SK-N-SH (cell line): ENCODE results near the gene SH3PXD2A. TPM values are rescaled to one million over a fixed set of nuclear protein-coding genes. Genes with fewer than 3 reads are reported as not detected.

Source experiments
- CTCF ChIA-PET: fragments of 300-600, 350-600 bp; formaldehyde crosslinking; extraction: SDS; loops from one replicate; lab custom pipeline; 2021; lab: Yijun Ruan, JAX
- POLR2A ChIA-PET: fragments of 350-600 bp; sonication (Branson Sonifier 250); formaldehyde crosslinking; extraction: SDS; loops from one replicate; lab custom pipeline; 2020; ENCODE audit warnings: antibody characterized with exemption, inconsistent platforms; lab: Yijun Ruan, JAX
- DNase-seq: peaks from one replicate; pipeline ENCODE4 v3.0.0; 2012
- H2AFZ ChIP-seq: fragments of 200-600 bp; sonication (generic); 2 replicates; pipeline ENCODE4 v1.8.1; 2016; ENCODE audit warnings: antibody characterized with exemption, mild to moderate bottlenecking, low read depth
- H3F3A ChIP-seq: fragments of 200-600 bp; sonication (generic); replicated peaks from 2 replicates; pipeline ENCODE3; 2016; ENCODE audit warnings: antibody characterized with exemption, mild to moderate bottlenecking; ENCODE audit not compliant: insufficient read depth
- H3K27ac ChIP-seq, 2 experiments: fragments of 200-500 bp in 1 of 2; fragments of 200-600 bp in 1 of 2; sonication (Bioruptor generic) in 1 of 2; sonication (generic), shearing (Covaris generic) in 1 of 2; 2 replicates each; pipeline versions ENCODE4 v1.5.1 to v1.6.1; 2014 to 2016; ENCODE audit warnings: low read depth in 2 of 2, inconsistent platforms in 1 of 2, low read length in 1 of 2, mild to moderate bottlenecking in 1 of 2, mixed read lengths in 1 of 2
- H3K27me3 ChIP-seq: fragments of 200-600 bp; sonication (generic), shearing (Covaris generic); 2 replicates; pipeline ENCODE4 v1.6.1; 2016; ENCODE audit warnings: mixed run types; ENCODE audit not compliant: insufficient read depth
- H3K36me3 ChIP-seq, 2 experiments: fragments of 200-500 bp in 1 of 2; fragments of 200-600 bp in 1 of 2; sonication (Bioruptor generic) in 1 of 2; sonication (generic) in 1 of 2; replicated peaks in 1 of 2; 2 replicates each; pipeline versions ENCODE3 to v1.5.1; 2014 to 2016; ENCODE audit warnings: low read length in 1 of 2, mild to moderate bottlenecking in 1 of 2; ENCODE audit not compliant: insufficient read depth in 2 of 2, control insufficient read depth in 1 of 2
- H3K4me1 ChIP-seq, 2 experiments: fragments of 200-500 bp in 1 of 2; fragments of 200-600 bp in 1 of 2; sonication (Bioruptor generic) in 1 of 2; sonication (generic), shearing (Covaris generic) in 1 of 2; 2 replicates each; pipeline versions ENCODE4 v1.5.1 to v1.6.1; 2014 to 2016; ENCODE audit warnings: low read depth in 1 of 2, low read length in 1 of 2, mixed run types in 1 of 2; ENCODE audit not compliant: insufficient read depth in 2 of 2, control insufficient read depth in 1 of 2
- H3K4me2 ChIP-seq: fragments of 200-600 bp; sonication (generic), shearing (Covaris generic); 2 replicates; pipeline ENCODE4 v1.6.1; 2017; ENCODE audit warnings: mixed run types
- H3K4me3 ChIP-seq, 2 experiments: fragments of 200-500 bp in 1 of 2; fragments of 200-600 bp in 1 of 2; sonication (Bioruptor generic) in 1 of 2; sonication (generic), shearing (Covaris generic) in 1 of 2; 2 replicates each; pipeline versions ENCODE4 v1.5.1 to v1.8.1; 2014 to 2016; ENCODE audit warnings: low read depth in 2 of 2, inconsistent platforms in 1 of 2, low read length in 1 of 2, mild to moderate bottlenecking in 1 of 2, mixed read lengths in 1 of 2, moderate library complexity in 1 of 2
- H3K79me2 ChIP-seq: fragments of 200-600 bp; sonication (generic); 2 replicates; pipeline ENCODE4 v1.8.1; 2017; ENCODE audit warnings: mild to moderate bottlenecking; ENCODE audit not compliant: insufficient read depth
- H3K9ac ChIP-seq: fragments of 200-600 bp; sonication (generic); 2 replicates; pipeline ENCODE4 v1.6.1; 2017; ENCODE audit warnings: mixed run types
- H3K9me2 ChIP-seq: fragments of 200-600 bp; sonication (generic); 2 replicates; pipeline ENCODE4 v1.6.1; 2017; ENCODE audit warnings: mixed run types
- H3K9me3 ChIP-seq: fragments of 200-600 bp; sonication (generic); 2 replicates; pipeline ENCODE4 v1.6.1; 2017; ENCODE audit warnings: mixed run types, mild to moderate bottlenecking, moderate library complexity
- H4K20me1 ChIP-seq: fragments of 200-600 bp; sonication (generic); 2 replicates; pipeline ENCODE4 v1.6.1; 2017; ENCODE audit warnings: mild to moderate bottlenecking, mixed run types; ENCODE audit not compliant: insufficient read depth
- CHD2 ChIP-seq: fragments of 150-350 bp; IDR thresholded peaks from 2 replicates; pipeline ENCODE4 v1.6.1; 2018; ENCODE audit warnings: low read length; ENCODE audit not compliant: partially characterized antibody
- EZH2phosphoT487 ChIP-seq: fragments of 200-600 bp; sonication (generic); IDR thresholded peaks from 2 replicates; pipeline ENCODE4 v1.6.1; 2017; ENCODE audit warnings: low read depth, mixed run types, mild to moderate bottlenecking, antibody characterized with exemption, moderate library complexity, borderline replicate concordance
- JUND ChIP-seq: IDR thresholded peaks from 2 replicates; pipeline ENCODE4 v1.4.0; 2012
- MXI1 ChIP-seq: IDR thresholded peaks from 2 replicates; pipeline ENCODE4 v1.6.1; 2012; ENCODE audit warnings: mild to moderate bottlenecking, low read depth, low read length, improper control_type of control experiment
- NFIC ChIP-seq: IDR thresholded peaks from 2 replicates; pipeline ENCODE4 v1.4.0; 2012; ENCODE audit warnings: borderline replicate concordance
- RCOR1 ChIP-seq: fragments of 150-350 bp; IDR thresholded peaks from 2 replicates; pipeline ENCODE4 v1.6.1; 2017; ENCODE audit warnings: antibody characterized with exemption, low read length
- RFX5 ChIP-seq: IDR thresholded peaks from 2 replicates; pipeline ENCODE4 v1.6.1; 2012; ENCODE audit warnings: mild to moderate bottlenecking, improper control_type of control experiment, low read length
- RXRA ChIP-seq: IDR thresholded peaks from 2 replicates; pipeline ENCODE4 v1.4.0; 2012; ENCODE audit warnings: low read depth, mild to moderate bottlenecking, borderline replicate concordance
- SMC3 ChIP-seq: IDR thresholded peaks from 2 replicates; pipeline ENCODE4 v1.6.1; 2012; ENCODE audit warnings: low read depth, low read length, improper control_type of control experiment
- YY1 ChIP-seq: IDR thresholded peaks from 2 replicates; pipeline ENCODE4 v1.4.0; 2012; ENCODE audit warnings: low read depth, mild to moderate bottlenecking
- WGBS: methylation state at CpG from one replicate; pipeline ENCODE4 v1.1.6; 2017; ENCODE audit warnings: low lambda C conversion rate; 5-methylcytosine and 5-hydroxymethylcytosine counted together
- polyA plus RNA-seq, 3 experiments: library from polyadenylated mRNA; depleted of rRNA; stranded (reverse); fragments of >200 nt; gene quantifications; 2 replicates each; pipeline ENCODE4 v1.2.3, GENCODE V29; 2012
- TF ChIP-seq, protein P1 (sequence below): IDR thresholded peaks from 2 replicates; pipeline ENCODE4 v1.4.0; 2012; ENCODE audit warnings: low read depth, borderline replicate concordance
- TF ChIP-seq, protein P2 (sequence below): fragments of 150-350 bp; IDR thresholded peaks from 2 replicates; pipeline ENCODE4 v1.6.1; 2017; ENCODE audit warnings: antibody characterized with exemption, low read length, low read depth, borderline replicate concordance

Gene SH3PXD2A
- polyA plus RNA-seq, 1 of the 3 experiments (the other 2 are of a cell fraction), result 2.5 TPM

DNA sequence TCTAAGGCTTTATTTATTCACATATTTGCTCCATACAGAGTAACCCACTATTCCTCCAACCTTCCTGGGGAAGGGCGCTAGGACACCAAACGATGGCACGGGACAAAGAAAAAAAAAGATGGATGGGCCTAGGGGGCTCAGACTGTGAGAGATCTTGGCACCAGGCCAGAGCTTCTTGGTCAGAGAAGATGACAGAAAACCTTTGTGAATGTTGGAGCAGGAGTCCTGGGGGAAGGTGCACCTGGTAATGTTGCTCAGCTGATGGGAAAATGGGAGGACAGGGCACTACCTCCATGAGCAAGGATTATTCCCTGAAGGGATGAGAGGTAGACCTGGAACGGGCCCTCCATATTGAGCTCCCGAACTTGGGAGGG, 1.4 kb upstream of the SH3PXD2A start:
- POLR2A ChIA-PET, result interaction anchor here (1.1 to 1.9 kb wide), 2 partner anchors 123 to 134 kb away, joined by 4 to 6 read pairs; no protein-coding TSS in a partner anchor

DNA sequence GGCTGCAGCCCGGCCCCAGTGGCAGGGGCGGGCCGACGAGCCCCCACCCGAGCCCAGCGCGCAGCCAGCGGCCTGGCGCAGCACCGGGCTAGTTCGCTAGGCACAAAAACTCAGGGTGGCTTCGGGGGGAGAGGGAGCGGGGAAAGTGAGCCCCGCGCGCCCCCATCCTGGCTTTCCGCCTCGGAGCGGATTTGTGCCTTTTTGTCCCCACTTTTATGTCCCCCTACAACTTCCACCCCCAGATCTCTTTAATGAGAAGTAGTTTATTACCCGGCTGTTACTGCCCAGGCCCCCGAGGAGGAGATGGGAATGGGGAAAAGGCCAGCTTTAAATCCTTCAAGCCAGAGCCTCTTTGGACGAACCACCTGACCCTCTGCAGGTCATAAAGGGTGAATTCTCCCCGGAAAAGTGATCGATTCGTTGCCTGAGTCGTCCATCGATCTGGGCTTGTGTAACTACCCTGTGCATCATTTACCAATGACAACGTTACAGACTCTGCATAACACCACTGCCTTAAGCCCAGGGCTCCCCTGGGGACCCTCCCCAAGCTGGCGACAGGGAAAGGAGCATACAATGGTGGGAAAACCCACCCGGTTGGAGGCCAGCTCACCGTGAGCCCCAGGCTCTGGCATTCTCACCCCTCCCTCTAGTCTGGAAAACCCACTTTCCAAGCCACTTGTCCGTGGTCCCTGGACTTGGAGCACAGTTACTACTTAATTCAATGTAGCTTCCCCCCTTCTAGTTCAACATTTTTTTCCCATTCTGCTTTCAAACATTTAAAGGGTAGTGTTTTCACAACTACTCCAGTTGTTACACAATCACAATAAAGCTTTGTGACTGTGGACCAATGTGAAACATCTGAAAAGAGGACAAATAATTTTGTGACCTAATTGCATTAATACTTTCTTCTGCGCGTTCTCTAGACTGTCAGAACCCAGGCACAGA, 748 bp upstream of the SH3PXD2A start:
- Histone ChIP-seq H4K20me1 (no peaks in the 10 kb centered on the region), H3K79me2 (peaks cover 30% of the 10 kb centered on the region), H3K27ac (peak overlapping the region in 1 of 2 experiments; percentile 79; a peak in 2 of 4 replicates), H3K9me2 (no peaks in the 10 kb centered on the region), H3K9ac (peak overlapping the region; percentile 69; the same call in 1 of the 2 replicates), H3K27me3 (no peaks in the 10 kb centered on the region), H3K4me2 (peak overlapping the region; percentile 73), H3K4me3 (peak overlapping the region; percentile 53 to 72), H3K9me3 (no peaks in the 10 kb centered on the region), H2AFZ (no peak overlapping the region), H3K36me3 (no peaks in the 10 kb centered on the region), H3F3A (peaks cover 3% of the 10 kb centered on the region), H3K4me1 (peaks cover 0 to 43% of the 10 kb centered on the region in 2 experiments; a peak in 3 of 4 replicates)
- TF ChIP-seq YY1 (no peak), CHD2 (no peak), SMC3 (no peak)
- 33% methylated on average over 18 of the region's 34 CpGs for WGBS
- no peak for DNase-seq
- ChIA-PET POLR2A (interaction anchor here (0.6 to 1.9 kb wide), 3 partner anchors 19 to 133 kb away, joined by 3 to 6 read pairs (median 4); no protein-coding TSS in a partner anchor), CTCF (interaction anchor here (0.6 to 9.7 kb wide), 22 partner anchors 12 to 267 kb away, joined by 3 to 169 read pairs (median 5); no protein-coding TSS in a partner anchor)

More for the DNA sequence above, 1.4 kb upstream of the SH3PXD2A start:
- WGBS, result 93% methylated on average over 3 of the region's 5 CpGs
- DNase-seq, result no peak
- TF ChIP-seq RXRA, result no peak
- TF ChIP-seq, protein P1, sequence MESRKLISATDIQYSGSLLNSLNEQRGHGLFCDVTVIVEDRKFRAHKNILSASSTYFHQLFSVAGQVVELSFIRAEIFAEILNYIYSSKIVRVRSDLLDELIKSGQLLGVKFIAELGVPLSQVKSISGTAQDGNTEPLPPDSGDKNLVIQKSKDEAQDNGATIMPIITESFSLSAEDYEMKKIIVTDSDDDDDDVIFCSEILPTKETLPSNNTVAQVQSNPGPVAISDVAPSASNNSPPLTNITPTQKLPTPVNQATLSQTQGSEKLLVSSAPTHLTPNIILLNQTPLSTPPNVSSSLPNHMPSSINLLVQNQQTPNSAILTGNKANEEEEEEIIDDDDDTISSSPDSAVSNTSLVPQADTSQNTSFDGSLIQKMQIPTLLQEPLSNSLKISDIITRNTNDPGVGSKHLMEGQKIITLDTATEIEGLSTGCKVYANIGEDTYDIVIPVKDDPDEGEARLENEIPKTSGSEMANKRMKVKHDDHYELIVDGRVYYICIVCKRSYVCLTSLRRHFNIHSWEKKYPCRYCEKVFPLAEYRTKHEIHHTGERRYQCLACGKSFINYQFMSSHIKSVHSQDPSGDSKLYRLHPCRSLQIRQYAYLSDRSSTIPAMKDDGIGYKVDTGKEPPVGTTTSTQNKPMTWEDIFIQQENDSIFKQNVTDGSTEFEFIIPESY, result no peak
- no peak for TF ChIP-seq YY1
- TF ChIP-seq, protein P2, sequence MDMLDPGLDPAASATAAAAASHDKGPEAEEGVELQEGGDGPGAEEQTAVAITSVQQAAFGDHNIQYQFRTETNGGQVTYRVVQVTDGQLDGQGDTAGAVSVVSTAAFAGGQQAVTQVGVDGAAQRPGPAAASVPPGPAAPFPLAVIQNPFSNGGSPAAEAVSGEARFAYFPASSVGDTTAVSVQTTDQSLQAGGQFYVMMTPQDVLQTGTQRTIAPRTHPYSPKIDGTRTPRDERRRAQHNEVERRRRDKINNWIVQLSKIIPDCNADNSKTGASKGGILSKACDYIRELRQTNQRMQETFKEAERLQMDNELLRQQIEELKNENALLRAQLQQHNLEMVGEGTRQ, result no peak
- no peak for TF ChIP-seq CHD2
- TF ChIP-seq JUND, result no peak
- TF ChIP-seq EZH2phosphoT487, result no peak
- TF ChIP-seq RFX5, result no peak
- no peak for TF ChIP-seq RCOR1
- TF ChIP-seq NFIC, result no peak
- no peak for TF ChIP-seq MXI1
- H3K9ac ChIP-seq, result no peak overlapping the region
- no peaks in the 10 kb centered on the region for H3K36me3 ChIP-seq
- no peak overlapping the region for H2AFZ ChIP-seq
- H3K9me3 ChIP-seq, result no peaks in the 10 kb centered on the region
- H3K4me3 ChIP-seq, result no peak overlapping the region
- no peaks in the 10 kb centered on the region for H4K20me1 ChIP-seq
- H3K4me1 ChIP-seq, result peaks cover 0 to 40% of the 10 kb centered on the region in 2 experiments; a peak in 3 of 4 replicates
- H3K79me2 ChIP-seq, result peaks cover 30% of the 10 kb centered on the region
- CTCF ChIA-PET, result interaction anchor here (0.7 to 9.7 kb wide), 18 partner anchors 8 to 266 kb away, joined by 3 to 169 read pairs (median 5); no protein-coding TSS in a partner anchor
- H3K9me2 ChIP-seq, result no peaks in the 10 kb centered on the region
- no peaks in the 10 kb centered on the region for H3K27me3 ChIP-seq
- H3K4me2 ChIP-seq, result no peak overlapping the region
- no peak overlapping the region for H3K27ac ChIP-seq
- peaks cover 3% of the 10 kb centered on the region for H3F3A ChIP-seq
